Measurements from ENCODE around the gene OVCH1. TPM values are rescaled to one million over a fixed set of nuclear protein-coding genes. Genes with fewer than 3 reads are reported as not detected.
A peak's percentile ranks its signal among the peaks of the same experiment; 100 is the strongest.

Gene OVCH1
- total RNA-seq, 2 donors from 2014 or later = 0.78 to 3.0 TPM

DNA sequence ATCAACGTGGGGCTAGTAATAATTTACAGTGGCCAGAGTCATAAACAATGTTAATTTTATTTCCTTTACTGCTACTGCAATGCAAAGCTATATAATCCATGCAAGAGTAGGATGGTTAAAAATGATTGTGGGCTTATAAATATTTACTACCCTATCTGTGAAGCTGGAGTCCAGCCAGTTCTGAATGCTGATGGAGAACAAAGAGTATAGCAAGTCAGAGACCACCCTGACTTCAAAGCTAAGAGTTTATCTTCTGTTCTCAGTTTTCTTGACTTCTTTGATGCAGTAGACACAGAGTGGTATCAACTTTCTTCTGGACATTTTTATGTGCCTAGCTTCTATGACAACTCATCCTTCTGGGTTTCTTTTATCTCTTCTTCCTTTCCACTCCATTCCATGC lies 34.0 kb upstream of the OVCH1 start:
- no peak overlapping the region for H3K27ac ChIP-seq
- no peak overlapping the region for H3K4me3 ChIP-seq
- H3K9me3 ChIP-seq = no peaks in the 10 kb centered on the region
- TF ChIP-seq, protein P1, sequence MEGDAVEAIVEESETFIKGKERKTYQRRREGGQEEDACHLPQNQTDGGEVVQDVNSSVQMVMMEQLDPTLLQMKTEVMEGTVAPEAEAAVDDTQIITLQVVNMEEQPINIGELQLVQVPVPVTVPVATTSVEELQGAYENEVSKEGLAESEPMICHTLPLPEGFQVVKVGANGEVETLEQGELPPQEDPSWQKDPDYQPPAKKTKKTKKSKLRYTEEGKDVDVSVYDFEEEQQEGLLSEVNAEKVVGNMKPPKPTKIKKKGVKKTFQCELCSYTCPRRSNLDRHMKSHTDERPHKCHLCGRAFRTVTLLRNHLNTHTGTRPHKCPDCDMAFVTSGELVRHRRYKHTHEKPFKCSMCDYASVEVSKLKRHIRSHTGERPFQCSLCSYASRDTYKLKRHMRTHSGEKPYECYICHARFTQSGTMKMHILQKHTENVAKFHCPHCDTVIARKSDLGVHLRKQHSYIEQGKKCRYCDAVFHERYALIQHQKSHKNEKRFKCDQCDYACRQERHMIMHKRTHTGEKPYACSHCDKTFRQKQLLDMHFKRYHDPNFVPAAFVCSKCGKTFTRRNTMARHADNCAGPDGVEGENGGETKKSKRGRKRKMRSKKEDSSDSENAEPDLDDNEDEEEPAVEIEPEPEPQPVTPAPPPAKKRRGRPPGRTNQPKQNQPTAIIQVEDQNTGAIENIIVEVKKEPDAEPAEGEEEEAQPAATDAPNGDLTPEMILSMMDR (IDR thresholded peaks at IDR 0.05) = no peak
- DNase-seq (ENCODE audit: low spot score) (no peak), ATAC-seq (ENCODE audit: insufficient number of reproducible peaks, low FRiP score, low read depth) (no peak)
- peaks cover 0 to 4% of the 10 kb centered on the region in 2 donors for H3K4me1 ChIP-seq (ENCODE audit: control insufficient read depth in 1 of 2, low read depth in 2 of 2)
- no peaks in the 10 kb centered on the region for H3K27me3 ChIP-seq (replicated peaks; ENCODE audit: insufficient read depth)
- H3K36me3 ChIP-seq = no peaks in the 10 kb centered on the region

DNA sequence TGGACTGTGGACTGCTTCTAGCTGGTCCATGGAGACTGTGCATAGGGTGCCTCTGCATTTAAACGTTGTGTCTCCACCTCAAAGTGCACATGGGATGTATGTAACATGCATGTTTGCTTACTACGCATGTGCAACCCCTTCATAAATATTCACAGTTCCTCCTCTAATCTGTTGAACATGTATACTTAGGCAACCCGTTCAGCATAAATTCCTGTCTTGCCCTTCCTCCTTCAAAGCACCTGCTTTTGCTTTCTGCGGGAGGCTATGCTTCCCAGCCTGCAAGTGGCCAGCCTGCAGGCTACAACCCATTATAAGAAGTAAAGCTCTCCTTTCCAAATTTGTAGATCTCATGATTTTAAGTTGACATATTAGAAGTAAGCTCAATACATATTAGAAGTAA lies 33.0 kb upstream of the OVCH1 start:
- peaks cover 0 to 4% of the 10 kb centered on the region in 2 donors for H3K4me1 ChIP-seq (ENCODE audit: control insufficient read depth in 1 of 2, low read depth in 2 of 2)
- no peaks in the 10 kb centered on the region for H3K9me3 ChIP-seq
- ATAC-seq (ENCODE audit: insufficient number of reproducible peaks, low FRiP score, low read depth) (no peak), DNase-seq (ENCODE audit: low spot score) (no peak)
- no peak overlapping the region for H3K27ac ChIP-seq
- H3K36me3 ChIP-seq = no peaks in the 10 kb centered on the region
- TF ChIP-seq, protein P1 (IDR thresholded peaks at IDR 0.05) = no peak
- no peak overlapping the region for H3K4me3 ChIP-seq
- H3K27me3 ChIP-seq (replicated peaks; ENCODE audit: insufficient read depth) = no peaks in the 10 kb centered on the region

DNA sequence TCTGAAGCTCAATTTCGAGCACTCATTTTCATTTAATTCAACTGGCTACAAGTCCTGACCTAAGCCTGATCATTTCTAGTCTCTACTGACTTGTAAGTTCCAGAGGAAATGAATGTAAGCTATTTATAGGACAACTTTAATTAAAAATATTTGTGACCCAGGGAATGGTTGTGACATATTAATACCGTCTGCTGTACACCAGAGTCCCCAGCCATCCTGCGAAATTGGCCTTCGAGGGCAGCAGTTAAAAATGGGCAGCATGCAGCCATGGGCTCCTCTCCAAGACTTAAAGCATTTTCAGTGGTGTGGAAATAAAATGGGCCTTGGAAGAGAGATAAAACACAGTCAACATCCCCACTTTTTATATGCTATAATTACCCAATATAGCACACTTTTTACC lies 30.7 kb upstream of the OVCH1 start:
- H3K27ac ChIP-seq = no peak overlapping the region
- DNase-seq (ENCODE audit: low spot score) = no peak

DNA sequence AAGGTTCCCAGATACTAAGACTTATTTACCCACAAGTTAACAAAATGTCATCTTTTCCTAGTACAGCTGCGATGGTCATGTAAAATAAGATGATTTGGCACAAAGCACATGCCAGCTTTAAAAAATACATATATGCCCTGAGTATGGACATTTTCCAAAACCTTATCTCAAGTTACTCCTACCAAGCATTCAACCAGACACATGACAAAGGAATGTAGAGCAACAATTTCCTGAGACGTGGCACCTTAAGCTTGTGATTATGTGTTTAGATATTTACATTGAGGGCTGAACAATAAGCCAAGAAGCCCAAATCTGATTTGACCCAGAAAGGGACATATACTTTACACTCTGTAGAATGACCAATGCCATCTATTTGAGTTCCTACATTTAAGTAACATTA lies 24.5 kb upstream of the OVCH1 start:
- H3K27me3 ChIP-seq (replicated peaks; ENCODE audit: insufficient read depth) = no peaks in the 10 kb centered on the region
- ATAC-seq (ENCODE audit: insufficient number of reproducible peaks, low FRiP score, low read depth) = no peak
- H3K36me3 ChIP-seq = peaks cover 5% of the 10 kb centered on the region
- no peak for DNase-seq (ENCODE audit: low spot score)
- no peak overlapping the region for H3K27ac ChIP-seq
- TF ChIP-seq, protein P1 (IDR thresholded peaks at IDR 0.05) = no peak
- peaks cover 0 to 2% of the 10 kb centered on the region in 2 donors for H3K4me1 ChIP-seq (ENCODE audit: control insufficient read depth in 1 of 2, low read depth in 2 of 2)
- no peak overlapping the region for H3K4me3 ChIP-seq
- no peaks in the 10 kb centered on the region for H3K9me3 ChIP-seq

More for the DNA sequence above, 30.7 kb upstream of the OVCH1 start:
- Histone ChIP-seq H3K36me3 (no peaks in the 10 kb centered on the region), H3K9me3 (no peaks in the 10 kb centered on the region), H3K4me3 (no peak overlapping the region), H3K4me1 (ENCODE audit: control insufficient read depth in 1 of 2, low read depth in 2 of 2) (peaks cover 2 to 4% of the 10 kb centered on the region in 2 donors), H3K27me3 (replicated peaks; ENCODE audit: insufficient read depth) (no peaks in the 10 kb centered on the region)
- TF ChIP-seq, protein P1 (IDR thresholded peaks at IDR 0.05) = no peak
- ATAC-seq (ENCODE audit: insufficient number of reproducible peaks, low FRiP score, low read depth) = no peak

DNA sequence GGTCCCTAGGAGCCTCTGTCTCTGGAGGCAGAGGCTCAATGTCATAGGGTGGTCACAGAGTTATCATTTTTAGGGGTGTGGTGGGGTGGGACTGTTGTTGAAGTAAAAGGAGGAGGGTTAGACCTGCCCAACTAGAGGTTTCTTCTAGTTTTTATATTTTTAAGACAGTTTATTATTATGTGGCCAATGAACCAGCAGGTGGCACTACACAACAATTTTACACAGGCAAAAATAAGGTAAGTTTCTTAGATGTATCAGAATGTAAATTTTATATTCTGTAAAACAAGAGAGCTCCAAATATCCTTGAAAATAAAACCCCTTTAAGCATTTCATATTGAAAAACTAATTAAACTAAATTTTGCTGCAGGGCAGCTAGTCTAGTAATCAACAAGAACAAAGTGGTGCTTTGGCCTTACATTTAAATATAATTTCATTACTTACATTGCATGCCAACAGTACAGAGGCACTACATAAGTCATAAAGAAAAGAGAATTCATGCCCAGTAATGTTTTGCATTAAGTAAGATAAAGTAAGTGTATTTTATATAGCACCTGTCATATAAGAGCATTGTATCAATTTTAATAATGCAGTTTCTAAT lies 22.2 kb upstream of the OVCH1 start:
- no peak for DNase-seq (ENCODE audit: low spot score)
- no peak for ATAC-seq (ENCODE audit: insufficient number of reproducible peaks, low FRiP score, low read depth)
- H3K4me1 ChIP-seq (ENCODE audit: control insufficient read depth in 1 of 2, low read depth in 2 of 2) = peaks cover 0 to 1% of the 10 kb centered on the region in 2 donors

More for the DNA sequence above, 22.2 kb upstream of the OVCH1 start:
- no peak overlapping the region for H3K4me3 ChIP-seq
- no peak overlapping the region for H3K27ac ChIP-seq
- TF ChIP-seq, protein P1 (IDR thresholded peaks at IDR 0.05) = peak; percentile 64
- H3K36me3 ChIP-seq = peaks cover 12% of the 10 kb centered on the region
- no peaks in the 10 kb centered on the region for H3K9me3 ChIP-seq
- H3K27me3 ChIP-seq (replicated peaks; ENCODE audit: insufficient read depth) = no peaks in the 10 kb centered on the region

Data from thoracic aorta (tissue), 2 donors.